GM12878 (cell line): ENCODE data around the gene HNRNPF. TPM values are rescaled to one million over a fixed set of nuclear protein-coding genes. Genes with fewer than 3 reads are reported as not detected.

Experiments used
- ATAC-seq: fragments of 200-7000 bp; cut with Tn5 transposase; 3 replicates; pipeline ENCODE4 v1.9.1; 2020; ENCODE audit warnings: mild to moderate bottlenecking, moderate library complexity
- BruUV-seq: library from RNA; stranded (reverse); fragments of 400-500 nt; replicated peaks from 2 replicates; lab custom pipeline; 2021; lab: Mats Ljungman, UMichigan
- CTCF ChIA-PET: fragments of 300-600 bp; sonication (Branson Sonifier 250); formaldehyde crosslinking; extraction: SDS; loops from one replicate; lab custom pipeline; 2021; ENCODE audit warnings: inconsistent platforms; lab: Yijun Ruan, JAX
- POLR2A ChIA-PET: fragments of 350-600 bp; formaldehyde crosslinking; extraction: SDS; loops from one replicate; lab custom pipeline; 2021; ENCODE audit warnings: inconsistent platforms; lab: Charles Lee
- RAD21 ChIA-PET: fragments of 300-600 bp; sonication (Branson Sonifier 250); formaldehyde crosslinking; loops from one replicate; lab custom pipeline; 2023; ENCODE audit warnings: antibody characterized with exemption; ENCODE audit not compliant: unreplicated experiment; lab: Charles Lee
- SMC1A ChIA-PET: fragments of 300-600 bp; sonication (Branson Sonifier 250); formaldehyde crosslinking; loops from one replicate; lab custom pipeline; 2023; ENCODE audit not compliant: unreplicated experiment, uncharacterized antibody; lab: Charles Lee
- DNase-seq: peaks from one replicate; pipeline ENCODE4 v3.0.0-alpha.2; 2011; ENCODE audit warnings: low read depth, low spot score
- FAIRE-seq: peaks from 3 replicates; lab custom pipeline; 2011; peaks lifted over from hg19 to GRCh38; lab: Jason Lieb, UNC
- H2AFZ ChIP-seq: 2 replicates; pipeline ENCODE4 v1.6.0; 2011; ENCODE audit warnings: low read depth, low read length, control low read depth; ENCODE audit not compliant: control insufficient read depth
- H3K27ac ChIP-seq: 2 replicates; pipeline ENCODE4 v1.5.1; 2011; ENCODE audit warnings: control low read depth; ENCODE audit not compliant: control insufficient read depth, insufficient read depth
- H3K27me3 ChIP-seq, 2 experiments: replicated peaks in 1 of 2; 2 replicates each; pipeline versions ENCODE4 v1.6.0 to v1.6.1; 2011; ENCODE audit warnings: low read length in 1 of 2; ENCODE audit not compliant: control insufficient read depth in 2 of 2, insufficient read depth in 2 of 2
- H3K36me3 ChIP-seq, 2 experiments: 2 replicates each; pipeline ENCODE4 v1.5.1; 2011; ENCODE audit warnings: low read length in 1 of 2; ENCODE audit not compliant: control insufficient read depth in 2 of 2, insufficient read depth in 2 of 2
- H3K4me1 ChIP-seq: 2 replicates; pipeline ENCODE4 v1.6.1; 2011; ENCODE audit warnings: mild to moderate bottlenecking, low read length, moderate library complexity, mixed read lengths; ENCODE audit not compliant: control insufficient read depth, insufficient read depth
- H3K4me2 ChIP-seq: 2 replicates; pipeline ENCODE4 v1.6.0; 2011; ENCODE audit warnings: control low read depth; ENCODE audit not compliant: control insufficient read depth, insufficient read depth
- H3K4me3 ChIP-seq: fragments of 200-600 bp; sonication (generic); 2 replicates; pipeline ENCODE4 v1.5.1; 2016
- H3K79me2 ChIP-seq: 2 replicates; pipeline ENCODE4 v1.6.0; 2011; ENCODE audit warnings: low read length; ENCODE audit not compliant: control insufficient read depth, insufficient read depth
- H3K9ac ChIP-seq: 2 replicates; pipeline ENCODE4 v1.8.0; 2011; ENCODE audit warnings: low read length, control low read depth, mixed read lengths; ENCODE audit not compliant: control insufficient read depth, insufficient read depth
- H3K9me3 ChIP-seq: replicated peaks from 3 replicates; pipeline ENCODE4 v1.5.1; 2011; ENCODE audit warnings: mild to moderate bottlenecking, low read length; ENCODE audit not compliant: control insufficient read depth, insufficient read depth
- H4K20me1 ChIP-seq: 2 replicates; pipeline ENCODE4 v1.6.0; 2011; ENCODE audit not compliant: control insufficient read depth, insufficient read depth
- CBFB ChIP-seq: IDR thresholded peaks from 2 replicates; pipeline ENCODE4 v1.6.1; 2016; ENCODE audit warnings: antibody characterized with exemption, low read depth
- CEBPB ChIP-seq, 2 experiments: fragments of 150-350 bp in 1 of 2; IDR thresholded peaks; 2 replicates each; pipeline ENCODE4 v1.6.1; 2012 to 2014; ENCODE audit warnings: low read depth in 2 of 2, low read length in 2 of 2, borderline replicate concordance in 1 of 2, inconsistent platforms in 1 of 2
- CREM ChIP-seq: IDR thresholded peaks from 2 replicates; pipeline ENCODE4 v1.6.1; 2014; ENCODE audit warnings: antibody characterized with exemption, low read depth
- EGR1 ChIP-seq, 2 experiments: IDR thresholded peaks; 1 replicate in 1 of 2; 2 replicates in 1 of 2; pipeline ENCODE4 v1.6.1; 2011 to 2012; ENCODE audit warnings: low read depth in 2 of 2, low read length in 2 of 2, borderline replicate concordance in 1 of 2, mild to moderate bottlenecking in 1 of 2, moderate library complexity in 1 of 2
- ETV6 ChIP-seq, 2 experiments: fragments of 450-650 bp in 1 of 2; IDR thresholded peaks in 1 of 2; conservative IDR thresholded peaks in 1 of 2; 2 replicates each; pipeline ENCODE4 v1.6.1; 2014; ENCODE audit warnings: antibody characterized with exemption in 1 of 2, borderline replicate concordance in 1 of 2, low read depth in 1 of 2, mild to moderate bottlenecking in 1 of 2, moderate library complexity in 1 of 2
- MYB ChIP-seq: fragments of 150-350 bp; IDR thresholded peaks from 2 replicates; pipeline ENCODE4 v1.6.1; 2014; ENCODE audit warnings: mild to moderate bottlenecking, low read depth, low read length, borderline replicate concordance
- NR2F1 ChIP-seq: fragments of 450-650 bp; conservative IDR thresholded peaks from 2 replicates; pipeline ENCODE4 v1.6.1; 2017; ENCODE audit warnings: mild to moderate bottlenecking
- NRF1 ChIP-seq: conservative IDR thresholded peaks from 2 replicates; pipeline ENCODE4 v1.6.1; 2011; ENCODE audit warnings: mild to moderate bottlenecking, low read depth, low read length, improper control_type of control experiment
- REST ChIP-seq: IDR thresholded peaks from 2 replicates; pipeline ENCODE4 v1.6.1; 2012; ENCODE audit warnings: mild to moderate bottlenecking, low read depth, low read length
- ZBED1 ChIP-seq: IDR thresholded peaks from 2 replicates; pipeline ENCODE4 v1.6.1; 2016; ENCODE audit warnings: borderline replicate concordance
- WGBS: methylation state at CpG from one replicate; pipeline ENCODE4 v1.1.6; 2016; ENCODE audit warnings: low lambda C conversion rate; ENCODE audit not compliant: insufficient replicate concordance, insufficient coverage; ENCODE audit errors: missing lambda C conversion rate; 5-methylcytosine and 5-hydroxymethylcytosine counted together
- in situ Hi-C: fragments of 300-500 bp; cut with MboI; formaldehyde crosslinking; loops from 9 replicates; pipeline ENCODE4 v1.14.3; 2018; ENCODE audit warnings: mixed read lengths
- intact Hi-C: fragments of 100-400 bp; cut with micrococcal nuclease; formaldehyde crosslinking; loops from one replicate; pipeline ENCODE4 v1.14.2; 2022; ENCODE audit not compliant: unreplicated experiment
- polyA plus RNA-seq, 11 experiments: library from polyadenylated mRNA; depleted of rRNA in 4 of 11; unstranded in 6 of 11; stranded (reverse) in 5 of 11; fragments of >200 nt; fragmentation: Nextera tagmentation in 4 of 11; fragmentation: Illumina TruSeq in 1 of 11; extraction: Ambion mirVana in 4 of 11; extraction: Trizol in 1 of 11; gene quantifications; 1 replicate in 1 of 11; 2 replicates in 10 of 11; pipeline versions ENCODE4 v1.2.1 to v1.2.3, GENCODE V29; 2011 to 2016; ENCODE audit warnings: inconsistent platforms in 2 of 11, missing spikeins in 2 of 11, low read depth in 1 of 11
- total RNA-seq, 4 experiments: library from RNA; depleted of rRNA in 3 of 4; stranded (reverse); fragments of >200 nt in 3 of 4; fragmentation: Illumina TruSeq in 1 of 4; extraction: Trizol in 1 of 4; gene quantifications; 2 replicates each; pipeline versions ENCODE4 v1.2.1 to v1.2.3, GENCODE V29; 2013 to 2021
- TF ChIP-seq, protein P1 (sequence below): fragments of 450-650 bp; IDR thresholded peaks from 2 replicates; pipeline ENCODE4 v1.6.1; 2017; ENCODE audit warnings: mild to moderate bottlenecking, low read depth, inconsistent platforms; ENCODE audit not compliant: poor library complexity, severe bottlenecking
- TF ChIP-seq, protein P2 (sequence below): IDR thresholded peaks from 2 replicates; pipeline ENCODE4 v1.6.1; 2012; ENCODE audit warnings: low read depth, low read length, improper control_type of control experiment
- TF ChIP-seq, protein P3 (sequence below): fragments of 450-650 bp; conservative IDR thresholded peaks from 2 replicates; pipeline ENCODE4 v1.6.1; 2017; ENCODE audit warnings: mild to moderate bottlenecking, moderate library complexity

The HNRNPF gene
- total and polyA plus RNA-seq, 10 of the 15 experiments (the other 5 are each of a cell fraction or from before 2014, with no cell fraction given): 156 to 373 (median 293) TPM

- CTCF ChIA-PET: interaction anchor here (0.6 to 1.9 kb wide), 3 partner anchors 8 to 67 kb away, joined by 3 to 7 read pairs (median 4); no protein-coding TSS in a partner anchor
- no peak overlapping the region for H2AFZ ChIP-seq
- in situ Hi-C loops: loop anchor here (25.0 kb wide), 1 partner anchor 141 kb away; no protein-coding TSS in a partner anchor
- TF ChIP-seq CEBPB (IDR thresholded peaks at IDR 0.05; ENCODE audit: borderline replicate concordance in 1 of 2, low read depth in 2 of 2, low read length in 2 of 2) (no peak), ETV6 (conservative IDR thresholded peaks at IDR 0.05 in 1 of 2, IDR thresholded peaks at IDR 0.05 in 1 of 2; ENCODE audit: borderline replicate concordance in 1 of 2, low read depth in 1 of 2) (no peak), NR2F1 (no peak), NRF1 (no peak), REST (no peak), CBFB (no peak), CREM (no peak), EGR1 (IDR thresholded peaks at IDR 0.05; ENCODE audit: borderline replicate concordance in 1 of 2, low read depth in 2 of 2, low read length in 2 of 2) (no peak), ZBED1 (no peak), MYB (no peak)
- TF ChIP-seq, protein P1, sequence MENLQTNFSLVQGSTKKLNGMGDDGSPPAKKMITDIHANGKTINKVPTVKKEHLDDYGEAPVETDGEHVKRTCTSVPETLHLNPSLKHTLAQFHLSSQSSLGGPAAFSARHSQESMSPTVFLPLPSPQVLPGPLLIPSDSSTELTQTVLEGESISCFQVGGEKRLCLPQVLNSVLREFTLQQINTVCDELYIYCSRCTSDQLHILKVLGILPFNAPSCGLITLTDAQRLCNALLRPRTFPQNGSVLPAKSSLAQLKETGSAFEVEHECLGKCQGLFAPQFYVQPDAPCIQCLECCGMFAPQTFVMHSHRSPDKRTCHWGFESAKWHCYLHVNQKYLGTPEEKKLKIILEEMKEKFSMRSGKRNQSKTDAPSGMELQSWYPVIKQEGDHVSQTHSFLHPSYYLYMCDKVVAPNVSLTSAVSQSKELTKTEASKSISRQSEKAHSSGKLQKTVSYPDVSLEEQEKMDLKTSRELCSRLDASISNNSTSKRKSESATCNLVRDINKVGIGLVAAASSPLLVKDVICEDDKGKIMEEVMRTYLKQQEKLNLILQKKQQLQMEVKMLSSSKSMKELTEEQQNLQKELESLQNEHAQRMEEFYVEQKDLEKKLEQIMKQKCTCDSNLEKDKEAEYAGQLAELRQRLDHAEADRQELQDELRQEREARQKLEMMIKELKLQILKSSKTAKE: no peak
- TF ChIP-seq, protein P2, sequence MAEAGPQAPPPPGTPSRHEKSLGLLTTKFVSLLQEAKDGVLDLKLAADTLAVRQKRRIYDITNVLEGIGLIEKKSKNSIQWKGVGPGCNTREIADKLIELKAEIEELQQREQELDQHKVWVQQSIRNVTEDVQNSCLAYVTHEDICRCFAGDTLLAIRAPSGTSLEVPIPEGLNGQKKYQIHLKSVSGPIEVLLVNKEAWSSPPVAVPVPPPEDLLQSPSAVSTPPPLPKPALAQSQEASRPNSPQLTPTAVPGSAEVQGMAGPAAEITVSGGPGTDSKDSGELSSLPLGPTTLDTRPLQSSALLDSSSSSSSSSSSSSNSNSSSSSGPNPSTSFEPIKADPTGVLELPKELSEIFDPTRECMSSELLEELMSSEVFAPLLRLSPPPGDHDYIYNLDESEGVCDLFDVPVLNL: no peak
- TF ChIP-seq, protein P3, sequence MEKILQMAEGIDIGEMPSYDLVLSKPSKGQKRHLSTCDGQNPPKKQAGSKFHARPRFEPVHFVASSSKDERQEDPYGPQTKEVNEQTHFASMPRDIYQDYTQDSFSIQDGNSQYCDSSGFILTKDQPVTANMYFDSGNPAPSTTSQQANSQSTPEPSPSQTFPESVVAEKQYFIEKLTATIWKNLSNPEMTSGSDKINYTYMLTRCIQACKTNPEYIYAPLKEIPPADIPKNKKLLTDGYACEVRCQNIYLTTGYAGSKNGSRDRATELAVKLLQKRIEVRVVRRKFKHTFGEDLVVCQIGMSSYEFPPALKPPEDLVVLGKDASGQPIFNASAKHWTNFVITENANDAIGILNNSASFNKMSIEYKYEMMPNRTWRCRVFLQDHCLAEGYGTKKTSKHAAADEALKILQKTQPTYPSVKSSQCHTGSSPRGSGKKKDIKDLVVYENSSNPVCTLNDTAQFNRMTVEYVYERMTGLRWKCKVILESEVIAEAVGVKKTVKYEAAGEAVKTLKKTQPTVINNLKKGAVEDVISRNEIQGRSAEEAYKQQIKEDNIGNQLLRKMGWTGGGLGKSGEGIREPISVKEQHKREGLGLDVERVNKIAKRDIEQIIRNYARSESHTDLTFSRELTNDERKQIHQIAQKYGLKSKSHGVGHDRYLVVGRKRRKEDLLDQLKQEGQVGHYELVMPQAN: no peak
These were observed 55.3 kb downstream of the HNRNPF start for GRCh38 chr10:43353495-43354329.

More at GRCh38 chr10:43353495-43354329, 55.3 kb downstream of the HNRNPF start:
- Histone ChIP-seq H3K27me3 (peaks cover 0 to 2% of the 10 kb centered on the region in 2 experiments; a peak in 1 of 4 replicates), H4K20me1 (no peaks in the 10 kb centered on the region), H3K27ac (no peak overlapping the region), H3K79me2 (no peaks in the 10 kb centered on the region), H3K4me2 (no peak overlapping the region), H3K4me3 (no peak overlapping the region), H3K36me3 (no peaks in the 10 kb centered on the region), H3K9ac (no peak overlapping the region), H3K4me1 (no peaks in the 10 kb centered on the region), H3K9me3 (no peaks in the 10 kb centered on the region)
- ATAC-seq (no peak), DNase-seq (no peak), FAIRE-seq (no peak)
- 25% methylated on average over 3 of the region's 3 CpGs for WGBS
- intact Hi-C loops: no loop called here
- POLR2A ChIA-PET: no interaction called here
- RAD21 ChIA-PET: interaction anchor here (1.3 kb wide), 1 partner anchor 9 kb away, joined by 3 read pairs; no protein-coding TSS in a partner anchor
- SMC1A ChIA-PET: interaction anchor here (1.8 kb wide), 1 partner anchor 13 kb away, joined by 5 read pairs; no protein-coding TSS in a partner anchor
- no TSS peak for BruUV-seq
